NCI-H446 (cell line): ENCODE measurements around the gene BAIAP2L1.

Experiments used
- DNase-seq, 2 experiments: peaks; one replicate each; lab custom pipeline; 2025; lab: John Stamatoyannopoulos, UW

Gene BAIAP2L1

GRCh38 chr7:98294798-98295382 is 106.0 kb downstream of the BAIAP2L1 start:
- peak in 1 of 2 experiments; percentile 8 for DNase-seq

- no peak for DNase-seq
Observed at GRCh38 chr7:98294326-98294725, 106.6 kb downstream of the BAIAP2L1 start.

- DNase-seq, result no peak
Observed at GRCh38 chr7:98293746-98294145, 107.1 kb downstream of the BAIAP2L1 start.

- no peak for DNase-seq
Observed at GRCh38 chr7:98293265-98293664, 107.6 kb downstream of the BAIAP2L1 start.

GRCh38 chr7:98291717-98292116 is 109.2 kb downstream of the BAIAP2L1 start:
- DNase-seq, result no peak

- no peak for DNase-seq
Observed at GRCh38 chr7:98289333-98289875, 111.5 kb downstream of the BAIAP2L1 start.

GRCh38 chr7:98288064-98288823 is 112.6 kb downstream of the BAIAP2L1 start:
- no peak for DNase-seq

- DNase-seq, result no peak
Observed at GRCh38 chr7:98287486-98287959, 113.4 kb downstream of the BAIAP2L1 start.

- DNase-seq, result no peak
Observed at GRCh38 chr7:98286701-98287485, 114.0 kb downstream of the BAIAP2L1 start.

GRCh38 chr7:98286093-98286539 is 114.8 kb downstream of the BAIAP2L1 start:
- no peak for DNase-seq

GRCh38 chr7:98285157-98286092 is 115.5 kb downstream of the BAIAP2L1 start:
- DNase-seq, result no peak

GRCh38 chr7:98284335-98285036 is 116.4 kb downstream of the BAIAP2L1 start:
- DNase-seq, result no peak

GRCh38 chr7:98283887-98284222 is 117.0 kb downstream of the BAIAP2L1 start:
- DNase-seq, result no peak

- DNase-seq, result no peak
Observed at GRCh38 chr7:98283127-98283886, 117.6 kb downstream of the BAIAP2L1 start.

GRCh38 chr7:98282703-98283102 is 118.2 kb downstream of the BAIAP2L1 start:
- DNase-seq, result no peak

GRCh38 chr7:98281757-98282606 is 118.9 kb downstream of the BAIAP2L1 start:
- no peak for DNase-seq

GRCh38 chr7:98280791-98281756 is 119.8 kb downstream of the BAIAP2L1 start, which contains the start of gene BRI3:
Gene BRI3 (plus strand): TSS chr7:98281686. CDS start chr7:98281796, 110 bp downstream.
- peak; percentile 46 to 87 for DNase-seq

GRCh38 chr7:98280296-98280695 is 120.6 kb downstream of the BAIAP2L1 start:
- DNase-seq, result no peak
